Activated naive CD4-positive, alpha-beta T cell (primary cell): ENCODE results near the gene DNAJC3.
"Not testable (repeated sequence)": the region's sequence is repeated elsewhere in the genome, so short reads cannot be mapped to it uniquely, and the experiment has no call there.

ENCODE experiments used
- DNase-seq, 4 experiments: peaks; one replicate each; lab custom pipeline; 2025; lab: John Stamatoyannopoulos, UW

Gene DNAJC3

GRCh38 chr13:95781016-95781415 is 104.1 kb downstream of the DNAJC3 start:
- DNase-seq = no peak

- DNase-seq = not testable (repeated sequence)
These were observed 105.0 kb downstream of the DNAJC3 start for GRCh38 chr13:95781940-95782339.

- no peak for DNase-seq
These were observed 106.8 kb downstream of the DNAJC3 start for GRCh38 chr13:95783747-95784146.

GRCh38 chr13:95784161-95784899 is 107.4 kb downstream of the DNAJC3 start:
- no peak for DNase-seq

- no peak for DNase-seq
These were observed 108.0 kb downstream of the DNAJC3 start for GRCh38 chr13:95784900-95785290.

GRCh38 chr13:95787356-95788099 is 110.6 kb downstream of the DNAJC3 start:
- no peak for DNase-seq

- DNase-seq = no peak
These were observed 111.1 kb downstream of the DNAJC3 start for GRCh38 chr13:95788100-95788463.

GRCh38 chr13:95789315-95789714 is 112.4 kb downstream of the DNAJC3 start:
- DNase-seq = not testable (repeated sequence)

- no peak for DNase-seq
These were observed 114.3 kb downstream of the DNAJC3 start for GRCh38 chr13:95791084-95791722.

GRCh38 chr13:95793018-95793555 is 116.1 kb downstream of the DNAJC3 start:
- no peak for DNase-seq

GRCh38 chr13:95793781-95794180 is 116.8 kb downstream of the DNAJC3 start:
- DNase-seq = no peak

- DNase-seq = no peak
These were observed 120.1 kb downstream of the DNAJC3 start for GRCh38 chr13:95797016-95797415.

- DNase-seq = no peak
These were observed 123.5 kb downstream of the DNAJC3 start for GRCh38 chr13:95800436-95800835.

GRCh38 chr13:95801825-95802224 is 124.9 kb downstream of the DNAJC3 start:
- no peak for DNase-seq

GRCh38 chr13:95805921-95806320 is 129.0 kb downstream of the DNAJC3 start:
- DNase-seq = no peak

GRCh38 chr13:95809429-95809828 is 132.5 kb downstream of the DNAJC3 start:
- DNase-seq = no peak

- DNase-seq = no peak
These were observed 136.2 kb downstream of the DNAJC3 start for GRCh38 chr13:95813139-95813538.

GRCh38 chr13:95814495-95814894 is 137.6 kb downstream of the DNAJC3 start:
- DNase-seq = no peak

- DNase-seq = no peak
These were observed 145.4 kb downstream of the DNAJC3 start for GRCh38 chr13:95822303-95822702.

- DNase-seq = no peak
These were observed 156.2 kb downstream of the DNAJC3 start for GRCh38 chr13:95833126-95833525.

- DNase-seq = no peak
These were observed 156.8 kb downstream of the DNAJC3 start for GRCh38 chr13:95833719-95834118.

GRCh38 chr13:95834134-95834765 is 157.3 kb downstream of the DNAJC3 start:
- peak; percentile 7 to 38 (median 20) for DNase-seq
